ENCODE results near the gene FLT3. TPM values are rescaled to one million over a fixed set of nuclear protein-coding genes. Genes with fewer than 3 reads are reported as not detected.

FLT3 gene
- total RNA-seq, 4 donors from 2014 or later = 0.57 to 4.1 (median 1.9) TPM

- TF ChIP-seq CTCF (IDR thresholded peaks at IDR 0.05; ENCODE audit: low read depth) = no peak
These were observed 121.3 kb downstream of the FLT3 start for GRCh38 chr13:27979001-27979643.

GRCh38 chr13:27978301-27978968 is 121.9 kb downstream of the FLT3 start:
- no peak for TF ChIP-seq CTCF (IDR thresholded peaks at IDR 0.05; ENCODE audit: low read depth)

GRCh38 chr13:27977476-27978300 is 122.7 kb downstream of the FLT3 start:
- no peak for TF ChIP-seq CTCF (IDR thresholded peaks at IDR 0.05; ENCODE audit: low read depth)

- TF ChIP-seq CTCF (IDR thresholded peaks at IDR 0.05; ENCODE audit: low read depth) = no peak
These were observed 123.8 kb downstream of the FLT3 start for GRCh38 chr13:27976362-27977091.

- TF ChIP-seq CTCF (IDR thresholded peaks at IDR 0.05; ENCODE audit: low read depth) = no peak
These were observed 124.6 kb downstream of the FLT3 start for GRCh38 chr13:27975564-27976361.

- TF ChIP-seq CTCF (IDR thresholded peaks at IDR 0.05; ENCODE audit: low read depth) = no peak
These were observed 126.3 kb downstream of the FLT3 start for GRCh38 chr13:27973961-27974662.
